GM12878 (cell line): Measurements from ENCODE around the gene WDR59.

Source experiments
- CTCF ChIP-seq, 3 experiments: IDR thresholded peaks in 2 of 3; conservative IDR thresholded peaks in 1 of 3; 2 replicates each; pipeline ENCODE4 v1.5.1; 2011; ENCODE audit warnings: low read depth in 3 of 3, low read length in 3 of 3, mild to moderate bottlenecking in 3 of 3, control low read depth in 2 of 3, moderate library complexity in 2 of 3, inconsistent platforms in 1 of 3, mixed read lengths in 1 of 3; ENCODE audit not compliant: control insufficient read depth in 2 of 3, insufficient read depth in 1 of 3; ENCODE audit errors: extremely low read depth in 1 of 3
- KDM1A ChIP-seq: fragments of 200-600 bp; sonication (generic); IDR thresholded peaks from 2 replicates; pipeline ENCODE4 v1.6.1; 2016; ENCODE audit warnings: borderline replicate concordance
- MTA3 ChIP-seq: IDR thresholded peaks from 2 replicates; pipeline ENCODE4 v1.6.1; 2012; ENCODE audit warnings: low read length, inconsistent platforms, borderline replicate concordance
- POLR2A ChIP-seq: IDR thresholded peaks from 2 replicates; pipeline ENCODE4 v1.6.1; 2011; ENCODE audit warnings: low read depth, mild to moderate bottlenecking, low read length
- POLR2AphosphoS2 ChIP-seq: IDR thresholded peaks from 2 replicates; pipeline ENCODE4 v1.6.1; 2011; ENCODE audit warnings: low read depth, mild to moderate bottlenecking, low read length, improper control_type of control experiment, moderate library complexity
- SUZ12 ChIP-seq: fragments of 200-600 bp; sonication (generic); IDR thresholded peaks from one replicate; pipeline ENCODE4 v1.6.1; 2018; ENCODE audit warnings: antibody characterized with exemption, mild to moderate bottlenecking; ENCODE audit not compliant: unreplicated experiment
- TAF1 ChIP-seq: IDR thresholded peaks from 2 replicates; pipeline ENCODE4 v1.6.1; 2011; ENCODE audit warnings: mild to moderate bottlenecking, low read depth, low read length, borderline replicate concordance

- TF ChIP-seq MTA3 (no peak), KDM1A (no peak), TAF1 (no peak), POLR2AphosphoS2 (no peak), SUZ12 (no peak), POLR2A (no peak), CTCF (IDR thresholded peaks at IDR 0.05 in 2 of 3, conservative IDR thresholded peaks at IDR 0.05 in 1 of 3; ENCODE audit: control insufficient read depth in 2 of 3, extremely low read depth in 1 of 3, insufficient read depth in 1 of 3, low read depth in 3 of 3, low read length in 3 of 3) (no peak)
Measured at GRCh38 chr16:74836111-74836671, 148.7 kb downstream of the WDR59 start.
